HepG2 (cell line): ENCODE measurements around the gene THOC2.

ENCODE experiments used
- DMAP1 ChIP-seq: IDR thresholded peaks from 2 replicates; pipeline ENCODE4 v1.6.1; 2016
- MTA1 ChIP-seq: sonication (generic); formaldehyde crosslinking; IDR thresholded peaks from 2 replicates; pipeline ENCODE4 v1.4.0; 2020; ENCODE audit warnings: missing genetic modification reagents, mild to moderate bottlenecking, borderline replicate concordance
- NFAT5 ChIP-seq: sonication (generic); formaldehyde crosslinking; IDR thresholded peaks from 2 replicates; pipeline ENCODE4 v1.4.0; 2020; ENCODE audit warnings: missing genetic modification reagents
- NFE2 ChIP-seq: sonication (generic); formaldehyde crosslinking; IDR thresholded peaks from 2 replicates; pipeline ENCODE4 v1.4.0; 2020; ENCODE audit warnings: missing genetic modification reagents
- NFRKB ChIP-seq: fragments of 450-650 bp; IDR thresholded peaks from 2 replicates; pipeline ENCODE4 v1.6.1; 2017
- POLR2A ChIP-seq, 2 experiments: IDR thresholded peaks; 2 replicates each; pipeline ENCODE4 v1.6.1; 2011; ENCODE audit warnings: low read depth in 2 of 2, low read length in 2 of 2, mild to moderate bottlenecking in 1 of 2, moderate library complexity in 1 of 2; ENCODE audit not compliant: insufficient read depth in 1 of 2
- SMAD3 ChIP-seq: sonication (generic); formaldehyde crosslinking; IDR thresholded peaks from 2 replicates; pipeline ENCODE4 v1.4.0; 2020; ENCODE audit warnings: missing genetic modification reagents
- TCF12 ChIP-seq, 2 experiments: fragments of 450-650 bp in 1 of 2; sonication (generic) in 1 of 2; formaldehyde crosslinking in 1 of 2; IDR thresholded peaks; 2 replicates each; pipeline versions ENCODE4 v1.6.1 to v1.8.0; 2017 to 2022; ENCODE audit warnings: antibody characterized with exemption in 1 of 2, mild to moderate bottlenecking in 1 of 2, missing genetic modification reagents in 1 of 2, moderate library complexity in 1 of 2
- ZBTB8A ChIP-seq: sonication (generic); formaldehyde crosslinking; IDR thresholded peaks from 2 replicates; pipeline ENCODE4 v1.4.0; 2020; ENCODE audit warnings: mild to moderate bottlenecking, low read depth, missing genetic modification reagents, borderline replicate concordance
- ZNF253 ChIP-seq: sonication (generic); formaldehyde crosslinking; IDR thresholded peaks from 2 replicates; pipeline ENCODE4 v1.8.0; 2022; ENCODE audit warnings: mild to moderate bottlenecking, missing genetic modification reagents, borderline replicate concordance
- ZNF639 ChIP-seq: conservative IDR thresholded peaks from 2 replicates; pipeline ENCODE4 v1.6.1; 2018; ENCODE audit warnings: missing genetic modification reagents
- TF ChIP-seq, protein P1 (sequence below): sonication (generic); formaldehyde crosslinking; IDR thresholded peaks from 2 replicates; pipeline ENCODE4 v1.5.0; 2020; ENCODE audit warnings: missing genetic modification reagents
- TF ChIP-seq, protein P2 (sequence below), 2 experiments: sonication (generic) in 1 of 2; formaldehyde crosslinking in 1 of 2; IDR thresholded peaks; 2 replicates each; pipeline versions ENCODE4 v1.4.0 to v1.6.1; 2018 to 2020; ENCODE audit warnings: missing genetic modification reagents in 2 of 2, borderline replicate concordance in 1 of 2, low read depth in 1 of 2, mild to moderate bottlenecking in 1 of 2, missing biosample characterization in 1 of 2

DNA sequence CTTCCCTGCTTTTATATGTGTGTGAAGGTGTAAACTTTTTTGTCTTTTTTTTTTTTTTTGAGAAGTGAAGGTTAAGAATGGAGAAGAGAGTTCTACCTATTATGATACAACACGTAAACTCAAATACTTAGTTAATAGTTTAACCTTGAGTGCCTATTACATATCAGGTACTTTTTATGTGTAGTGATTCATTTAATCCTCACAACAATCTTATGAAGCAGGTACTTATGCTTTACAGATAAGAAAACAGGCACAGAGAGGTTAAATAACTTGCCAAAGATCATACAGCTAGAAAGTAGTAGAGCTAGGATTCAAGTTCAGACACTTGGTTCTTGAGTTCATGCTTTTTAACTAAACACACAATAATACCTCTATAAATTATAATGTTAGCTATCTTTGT is 107.4 kb downstream of the THOC2 start:
- TF ChIP-seq MTA1 (CRISPR knock-in tag) (no peak), POLR2A (IDR thresholded peaks at IDR 0.05; ENCODE audit: insufficient read depth in 1 of 2, low read depth in 2 of 2, low read length in 2 of 2) (no peak), ZBTB8A (CRISPR knock-in tag) (no peak), NFRKB (no peak), DMAP1 (no peak), ZNF639 (CRISPR knock-in tag) (no peak), NFE2 (no peak), SMAD3 (CRISPR knock-in tag) (no peak), NFAT5 (CRISPR knock-in tag) (no peak), TCF12 (IDR thresholded peaks at IDR 0.05) (no peak), TCF12 (CRISPR knock-in tag; IDR thresholded peaks at IDR 0.05) (no peak), ZNF253 (CRISPR knock-in tag) (no peak)
- TF ChIP-seq, protein P1, sequence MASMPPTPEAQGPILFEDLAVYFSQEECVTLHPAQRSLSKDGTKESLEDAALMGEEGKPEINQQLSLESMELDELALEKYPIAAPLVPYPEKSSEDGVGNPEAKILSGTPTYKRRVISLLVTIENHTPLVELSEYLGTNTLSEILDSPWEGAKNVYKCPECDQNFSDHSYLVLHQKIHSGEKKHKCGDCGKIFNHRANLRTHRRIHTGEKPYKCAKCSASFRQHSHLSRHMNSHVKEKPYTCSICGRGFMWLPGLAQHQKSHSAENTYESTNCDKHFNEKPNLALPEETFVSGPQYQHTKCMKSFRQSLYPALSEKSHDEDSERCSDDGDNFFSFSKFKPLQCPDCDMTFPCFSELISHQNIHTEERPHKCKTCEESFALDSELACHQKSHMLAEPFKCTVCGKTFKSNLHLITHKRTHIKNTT, result no peak
- TF ChIP-seq, protein P2, sequence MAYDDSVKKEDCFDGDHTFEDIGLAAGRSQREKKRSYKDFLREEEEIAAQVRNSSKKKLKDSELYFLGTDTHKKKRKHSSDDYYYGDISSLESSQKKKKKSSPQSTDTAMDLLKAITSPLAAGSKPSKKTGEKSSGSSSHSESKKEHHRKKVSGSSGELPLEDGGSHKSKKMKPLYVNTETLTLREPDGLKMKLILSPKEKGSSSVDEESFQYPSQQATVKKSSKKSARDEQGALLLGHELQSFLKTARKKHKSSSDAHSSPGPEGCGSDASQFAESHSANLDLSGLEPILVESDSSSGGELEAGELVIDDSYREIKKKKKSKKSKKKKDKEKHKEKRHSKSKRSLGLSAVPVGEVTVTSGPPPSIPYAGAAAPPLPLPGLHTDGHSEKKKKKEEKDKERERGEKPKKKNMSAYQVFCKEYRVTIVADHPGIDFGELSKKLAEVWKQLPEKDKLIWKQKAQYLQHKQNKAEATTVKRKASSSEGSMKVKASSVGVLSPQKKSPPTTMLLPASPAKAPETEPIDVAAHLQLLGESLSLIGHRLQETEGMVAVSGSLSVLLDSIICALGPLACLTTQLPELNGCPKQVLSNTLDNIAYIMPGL (CRISPR knock-in tag; IDR thresholded peaks at IDR 0.05; ENCODE audit: borderline replicate concordance in 1 of 2, low read depth in 1 of 2), result no peak
